GM18858 (cell line): Measurements from ENCODE around the gene CACNB2.
A peak's percentile ranks its signal among the peaks of the same experiment; 100 is the strongest.

Experiments
- ATAC-seq: cut with Tn5 transposase; IDR thresholded peaks from one replicate; pipeline ENCODE4 v1.9.1; 2021; ENCODE audit not compliant: unreplicated experiment

Gene CACNB2

GRCh38 chr10:18497806-18498369, 357.7 kb downstream of the CACNB2 start:
- no peak for ATAC-seq

- no peak for ATAC-seq
Observed at GRCh38 chr10:18498998-18499397, 358.8 kb downstream of the CACNB2 start.

GRCh38 chr10:18500576-18500975, 360.4 kb downstream of the CACNB2 start:
- no peak for ATAC-seq

- ATAC-seq: peak; percentile 98
Observed at GRCh38 chr10:18501198-18501597, 361.0 kb downstream of the CACNB2 start.

- no peak for ATAC-seq
Observed at GRCh38 chr10:18501629-18502028, 361.4 kb downstream of the CACNB2 start.

DNA sequence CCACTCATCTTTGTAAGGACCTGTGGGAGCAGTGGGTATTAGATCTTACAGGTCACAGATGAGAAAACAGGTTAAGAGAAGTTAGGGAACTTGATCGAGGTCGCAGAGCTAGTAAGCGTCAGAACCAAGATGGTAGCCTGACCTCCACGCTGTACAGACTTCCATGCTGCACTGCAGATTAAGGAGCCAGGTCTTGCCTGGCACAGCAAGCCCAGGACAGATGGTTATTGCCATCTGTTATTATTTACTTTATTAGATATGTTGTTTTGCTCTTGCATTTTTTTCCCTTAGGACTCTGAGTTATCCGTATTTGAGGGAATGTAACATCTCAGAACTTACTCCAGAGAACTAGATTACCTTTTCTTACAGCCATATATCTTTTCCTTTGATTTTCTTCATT, 363.9 kb downstream of the CACNB2 start:
- ATAC-seq: no peak

- ATAC-seq: no peak
Observed at GRCh38 chr10:18505456-18506118, 365.4 kb downstream of the CACNB2 start.

DNA sequence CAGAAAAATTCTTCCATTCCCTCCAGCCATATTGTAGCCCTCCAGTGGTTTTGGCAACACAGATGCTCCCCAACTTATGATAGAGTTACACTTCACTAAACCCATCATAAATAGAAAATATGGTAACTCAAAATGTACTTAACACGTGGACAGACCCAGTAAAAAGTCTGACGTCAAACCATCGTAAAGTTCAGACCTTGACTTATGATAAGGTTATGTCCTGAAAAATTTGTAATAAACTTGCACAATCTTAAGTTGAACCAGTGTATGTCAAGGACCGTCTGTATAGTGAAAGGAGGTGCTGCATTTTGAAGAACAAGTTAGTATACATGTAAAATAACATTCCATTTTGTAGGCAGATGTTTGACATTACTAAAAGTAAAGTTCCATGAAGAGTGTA, 368.4 kb downstream of the CACNB2 start:
- no peak for ATAC-seq

DNA sequence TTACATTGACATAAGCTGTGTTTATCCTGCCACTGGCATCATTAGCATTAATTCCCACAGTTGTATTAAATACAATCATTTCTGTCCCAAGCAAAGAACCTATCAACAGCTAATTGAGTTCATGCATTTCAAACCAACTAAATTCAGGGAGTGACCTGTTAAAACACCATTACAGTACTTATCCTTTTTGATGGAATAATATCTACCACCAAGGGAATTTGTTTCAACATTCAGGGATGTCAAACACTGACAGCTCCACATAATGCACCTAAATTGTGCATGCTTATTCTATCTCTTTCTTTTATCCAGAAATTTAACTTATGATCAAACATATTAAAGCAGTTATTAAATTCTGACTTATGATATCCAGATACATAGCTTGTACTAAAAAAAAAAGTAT, 374.3 kb downstream of the CACNB2 start:
- no peak for ATAC-seq

DNA sequence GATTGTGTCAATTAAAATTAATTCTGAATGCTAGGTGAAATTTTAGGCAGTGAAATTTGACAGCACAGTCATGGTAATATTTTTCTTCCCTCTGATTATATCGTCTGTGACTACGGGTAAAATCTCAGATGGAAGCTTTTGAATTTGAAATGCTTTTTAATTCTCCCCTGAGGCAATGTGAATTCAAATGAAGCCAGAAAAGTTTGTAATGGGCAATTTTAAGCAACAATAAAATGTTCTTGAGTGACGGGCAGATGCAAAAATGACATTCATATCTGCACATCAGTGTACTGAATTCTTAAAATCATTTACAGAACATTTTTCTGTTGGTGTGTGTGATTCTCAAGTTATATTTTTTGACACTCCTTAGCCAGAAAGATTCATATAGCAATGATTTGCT, 376.6 kb downstream of the CACNB2 start:
- ATAC-seq: no peak

DNA sequence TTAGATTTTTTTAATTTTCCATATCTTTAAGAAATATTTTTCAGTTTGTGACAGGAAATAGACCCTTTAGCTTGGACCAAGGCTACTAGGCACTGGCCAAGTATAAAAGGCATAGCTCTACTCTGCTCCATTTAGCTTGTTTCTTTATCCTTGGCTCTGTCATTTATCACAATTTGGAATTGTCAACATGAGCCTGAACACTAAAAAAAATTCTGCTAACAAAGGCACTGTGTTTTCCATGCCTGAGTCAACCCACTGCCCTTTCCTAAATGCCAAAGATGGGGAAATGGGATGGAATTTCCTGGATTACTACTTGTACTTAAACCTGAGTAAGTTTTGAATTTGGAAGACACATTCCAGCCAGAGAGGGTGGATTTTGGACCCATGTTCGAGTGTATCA, 382.8 kb downstream of the CACNB2 start:
- no peak for ATAC-seq

- ATAC-seq: no peak
Observed at GRCh38 chr10:18523858-18524257, 383.6 kb downstream of the CACNB2 start.

DNA sequence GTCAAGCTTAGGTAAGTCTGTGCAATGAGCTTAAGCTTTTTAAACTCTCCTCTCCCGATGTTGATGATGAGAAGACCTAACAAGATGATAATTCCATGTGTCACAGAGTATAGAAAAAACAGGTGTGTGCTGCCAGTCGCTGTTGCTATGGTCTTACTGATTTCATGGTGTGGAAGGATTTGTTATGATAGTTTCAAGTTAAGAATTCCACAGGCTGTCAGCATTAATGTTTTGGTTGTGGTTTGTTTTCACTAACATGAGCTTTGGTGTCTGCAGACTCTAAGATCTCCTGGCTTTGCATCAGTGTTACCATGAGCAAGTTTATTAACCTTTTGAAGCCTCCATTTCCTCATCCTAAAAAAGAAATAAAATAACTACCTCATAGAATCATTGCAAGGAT, 387.5 kb downstream of the CACNB2 start:
- no peak for ATAC-seq

- no peak for ATAC-seq
Observed at GRCh38 chr10:18528292-18528691, 388.1 kb downstream of the CACNB2 start.

DNA sequence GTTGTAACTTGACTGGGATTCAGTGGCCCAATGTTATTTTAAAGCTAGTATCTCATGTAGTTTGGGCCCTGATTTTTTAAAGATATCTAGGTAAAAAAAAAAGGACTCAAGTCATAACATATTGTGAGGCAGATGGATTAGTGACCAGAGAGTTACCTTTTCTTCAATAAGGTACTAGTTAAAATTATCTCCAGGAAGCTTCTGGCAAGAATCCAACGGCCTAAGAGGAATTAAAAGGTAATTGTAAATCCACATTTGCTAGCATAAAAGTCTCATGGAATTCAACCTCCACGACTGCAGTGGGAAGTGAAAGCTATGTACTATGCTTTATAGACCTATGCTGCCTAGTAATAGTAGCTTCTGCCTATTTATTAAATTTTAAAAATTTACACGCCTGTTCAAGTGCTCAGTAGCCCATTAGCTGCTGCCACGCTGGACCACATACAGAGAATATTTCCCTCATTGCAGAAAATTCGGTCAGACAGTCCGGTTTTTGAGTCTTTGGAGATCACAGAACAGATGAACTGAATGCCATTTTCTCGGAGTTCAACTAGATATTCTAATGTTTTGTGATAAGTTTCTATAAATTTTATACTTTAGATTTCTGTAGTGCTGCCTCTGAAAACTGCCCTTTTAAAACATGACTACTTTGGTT, 392.8 kb downstream of the CACNB2 start:
- no peak for ATAC-seq

DNA sequence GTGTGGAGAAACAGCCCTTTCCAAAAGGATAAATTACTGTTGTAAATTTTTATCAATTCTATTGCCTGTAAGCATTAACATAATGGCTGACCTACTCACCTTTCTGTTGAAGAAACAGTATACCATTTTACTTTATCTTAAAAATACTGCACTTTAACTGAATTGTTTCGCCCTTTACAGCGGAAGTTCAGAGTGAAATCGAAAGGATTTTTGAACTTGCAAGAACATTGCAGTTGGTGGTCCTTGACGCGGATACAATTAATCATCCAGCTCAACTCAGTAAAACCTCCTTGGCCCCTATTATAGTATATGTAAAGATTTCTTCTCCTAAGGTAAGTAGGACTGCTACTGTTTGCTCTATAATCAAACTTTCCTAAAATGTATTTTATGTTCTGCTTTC, 393.7 kb downstream of the CACNB2 start:
- ATAC-seq: no peak

GRCh38 chr10:18539335-18539734, 399.1 kb downstream of the CACNB2 start:
- ATAC-seq: no peak

- ATAC-seq: no peak
Observed at GRCh38 chr10:18540195-18540594, 400.0 kb downstream of the CACNB2 start.

DNA sequence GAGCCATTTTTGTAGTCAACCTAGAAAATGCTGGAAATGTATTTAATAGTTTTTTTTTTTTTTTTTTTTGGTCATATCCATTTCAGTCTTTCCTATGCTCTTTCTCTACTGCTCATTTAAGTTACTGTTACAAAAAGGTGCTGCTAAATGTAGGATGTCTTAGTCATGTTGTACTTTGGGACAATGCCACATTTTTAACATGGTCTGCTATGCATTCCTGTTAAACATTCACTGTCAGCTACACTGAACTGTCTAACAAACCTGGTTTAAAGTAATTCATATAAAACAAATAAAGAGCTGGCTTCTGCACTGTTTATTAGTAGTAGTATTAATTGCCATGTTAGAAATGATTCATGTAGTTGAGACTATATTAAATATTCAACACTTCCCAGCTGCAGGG, 402.6 kb downstream of the CACNB2 start:
- ATAC-seq: no peak

- no peak for ATAC-seq
Observed at GRCh38 chr10:18545621-18546305, 405.5 kb downstream of the CACNB2 start.

GRCh38 chr10:18549105-18549504, 408.9 kb downstream of the CACNB2 start:
- no peak for ATAC-seq

DNA sequence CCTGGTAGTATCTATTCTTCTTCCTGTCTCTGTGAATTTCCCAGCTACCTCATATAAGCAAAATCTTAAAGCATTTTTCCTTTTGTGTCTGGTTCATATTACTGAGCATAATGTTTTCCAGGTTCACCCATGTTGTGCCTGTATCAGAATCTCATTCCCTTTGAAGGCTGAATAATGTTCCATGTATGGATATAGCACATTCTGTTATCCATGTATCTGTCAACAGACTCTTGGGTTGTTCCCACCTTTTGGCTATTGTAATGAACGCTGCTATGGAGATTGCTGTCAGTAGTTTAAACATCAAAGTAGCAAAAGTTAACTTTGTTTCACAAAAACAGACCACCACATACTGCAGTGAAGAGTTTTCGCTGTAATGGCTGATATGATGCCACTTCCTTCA, 411.2 kb downstream of the CACNB2 start:
- ATAC-seq: no peak
